Measurements from ENCODE around the gene CCDC187. TPM values are rescaled to one million over a fixed set of nuclear protein-coding genes. Genes with fewer than 3 reads are reported as not detected.

CCDC187 gene
- total RNA-seq, 1 experiment from 2014 or later, result 0.11 TPM

GRCh38 chr9:136303066-136303824 is 649 bp downstream of the CCDC187 start:
- Mint-ChIP-seq H3K36me3 (ENCODE audit: insufficient read depth, unreplicated experiment) (no peaks in the 10 kb centered on the region), H3K4me1 (ENCODE audit: low read depth, unreplicated experiment) (no peaks in the 10 kb centered on the region), H3K4me3 (ENCODE audit: unreplicated experiment) (no peak overlapping the region), H3K27ac (ENCODE audit: unreplicated experiment) (no peak overlapping the region), H3K9me3 (ENCODE audit: unreplicated experiment) (no peaks in the 10 kb centered on the region), H3K27me3 (ENCODE audit: insufficient read depth, unreplicated experiment) (no peaks in the 10 kb centered on the region)
- Histone ChIP-seq H3K36me3 (ENCODE audit: control insufficient read depth, insufficient read depth, low read length) (no peaks in the 10 kb centered on the region), H3K4me3 (ENCODE audit: low read depth, low read length) (no peak overlapping the region), H3K27me3 (replicated peaks; ENCODE audit: control insufficient read depth, insufficient read depth, low read length) (no peaks in the 10 kb centered on the region), H3K9me3 (peaks cover 2% of the 10 kb centered on the region; the same call in 1 of the 2 replicates), H3K4me1 (no peaks in the 10 kb centered on the region)
- ChIA-PET POLR2A (no interaction called here), CTCF (no interaction called here)
- no peak for TF ChIP-seq CTCF (IDR thresholded peaks at IDR 0.05; ENCODE audit: insufficient read depth in 1 of 2, low read depth in 1 of 2, low read length in 1 of 2, severe bottlenecking in 1 of 2, unreplicated experiment in 1 of 2)
- intact Hi-C loops (cut with micrococcal nuclease; ENCODE audit: unreplicated experiment), result no loop called here
- no TSS peak for BruUV-seq (replicated peaks)
- DNase-seq, result no peak

- Histone ChIP-seq H3K27me3 (replicated peaks; ENCODE audit: control insufficient read depth, insufficient read depth, low read length) (no peaks in the 10 kb centered on the region), H3K36me3 (ENCODE audit: control insufficient read depth, insufficient read depth, low read length) (no peaks in the 10 kb centered on the region), H3K4me3 (ENCODE audit: low read depth, low read length) (no peak overlapping the region), H3K9me3 (no peaks in the 10 kb centered on the region), H3K4me1 (no peaks in the 10 kb centered on the region)
- no peak overlapping the region for H3K27ac Mint-ChIP-seq (ENCODE audit: unreplicated experiment)
- intact Hi-C loops (cut with micrococcal nuclease; ENCODE audit: unreplicated experiment), result no loop called here
- DNase-seq, result no peak
- ChIA-PET CTCF (no interaction called here), POLR2A (no interaction called here)
- no peaks in the 10 kb centered on the region for H3K27me3 Mint-ChIP-seq (ENCODE audit: insufficient read depth, unreplicated experiment)
- no TSS peak for BruUV-seq (replicated peaks)
- H3K36me3 Mint-ChIP-seq (ENCODE audit: insufficient read depth, unreplicated experiment), result no peaks in the 10 kb centered on the region
- no peaks in the 10 kb centered on the region for H3K4me1 Mint-ChIP-seq (ENCODE audit: low read depth, unreplicated experiment)
- no peaks in the 10 kb centered on the region for H3K9me3 Mint-ChIP-seq (ENCODE audit: unreplicated experiment)
- no peak overlapping the region for H3K4me3 Mint-ChIP-seq (ENCODE audit: unreplicated experiment)
- TF ChIP-seq CTCF (IDR thresholded peaks at IDR 0.05; ENCODE audit: insufficient read depth in 1 of 2, low read depth in 1 of 2, low read length in 1 of 2, severe bottlenecking in 1 of 2, unreplicated experiment in 1 of 2), result no peak
Measured at GRCh38 chr9:136302527-136302926, 1.4 kb downstream of the CCDC187 start.

GRCh38 chr9:136300866-136301265 is 3.0 kb downstream of the CCDC187 start:
- H3K27me3 Mint-ChIP-seq (ENCODE audit: insufficient read depth, unreplicated experiment), result no peaks in the 10 kb centered on the region
- no peak for TF ChIP-seq CTCF (IDR thresholded peaks at IDR 0.05; ENCODE audit: insufficient read depth in 1 of 2, low read depth in 1 of 2, low read length in 1 of 2, severe bottlenecking in 1 of 2, unreplicated experiment in 1 of 2)
- no peaks in the 10 kb centered on the region for H3K27me3 ChIP-seq (replicated peaks; ENCODE audit: control insufficient read depth, insufficient read depth, low read length)
- H3K4me3 ChIP-seq (ENCODE audit: low read depth, low read length), result no peak overlapping the region
- no peaks in the 10 kb centered on the region for H3K9me3 Mint-ChIP-seq (ENCODE audit: unreplicated experiment)
- no peak overlapping the region for H3K4me3 Mint-ChIP-seq (ENCODE audit: unreplicated experiment)
- DNase-seq, result no peak
- no peaks in the 10 kb centered on the region for H3K36me3 Mint-ChIP-seq (ENCODE audit: insufficient read depth, unreplicated experiment)
- BruUV-seq (replicated peaks), result no TSS peak
- intact Hi-C loops (cut with micrococcal nuclease; ENCODE audit: unreplicated experiment), result no loop called here
- H3K4me1 ChIP-seq, result peaks cover 10% of the 10 kb centered on the region
- H3K36me3 ChIP-seq (ENCODE audit: control insufficient read depth, insufficient read depth, low read length), result no peaks in the 10 kb centered on the region
- H3K4me1 Mint-ChIP-seq (ENCODE audit: low read depth, unreplicated experiment), result no peaks in the 10 kb centered on the region
- H3K9me3 ChIP-seq, result no peaks in the 10 kb centered on the region
- ChIA-PET POLR2A (no interaction called here), CTCF (interaction anchor here (0.7 kb wide), 1 partner anchor 100 kb away, joined by 3 read pairs; no protein-coding TSS in a partner anchor)
- H3K27ac Mint-ChIP-seq (ENCODE audit: unreplicated experiment), result no peak overlapping the region
